Measurements from ENCODE around the gene RHOH. TPM values are rescaled to one million over a fixed set of nuclear protein-coding genes. Genes with fewer than 3 reads are reported as not detected.

RHOH gene
- total and polyA plus RNA-seq, 10 of the 15 experiments (the other 5 are each of a cell fraction or from before 2014, with no cell fraction given) = 46.5 to 120 (median 57.9) TPM

DNA sequence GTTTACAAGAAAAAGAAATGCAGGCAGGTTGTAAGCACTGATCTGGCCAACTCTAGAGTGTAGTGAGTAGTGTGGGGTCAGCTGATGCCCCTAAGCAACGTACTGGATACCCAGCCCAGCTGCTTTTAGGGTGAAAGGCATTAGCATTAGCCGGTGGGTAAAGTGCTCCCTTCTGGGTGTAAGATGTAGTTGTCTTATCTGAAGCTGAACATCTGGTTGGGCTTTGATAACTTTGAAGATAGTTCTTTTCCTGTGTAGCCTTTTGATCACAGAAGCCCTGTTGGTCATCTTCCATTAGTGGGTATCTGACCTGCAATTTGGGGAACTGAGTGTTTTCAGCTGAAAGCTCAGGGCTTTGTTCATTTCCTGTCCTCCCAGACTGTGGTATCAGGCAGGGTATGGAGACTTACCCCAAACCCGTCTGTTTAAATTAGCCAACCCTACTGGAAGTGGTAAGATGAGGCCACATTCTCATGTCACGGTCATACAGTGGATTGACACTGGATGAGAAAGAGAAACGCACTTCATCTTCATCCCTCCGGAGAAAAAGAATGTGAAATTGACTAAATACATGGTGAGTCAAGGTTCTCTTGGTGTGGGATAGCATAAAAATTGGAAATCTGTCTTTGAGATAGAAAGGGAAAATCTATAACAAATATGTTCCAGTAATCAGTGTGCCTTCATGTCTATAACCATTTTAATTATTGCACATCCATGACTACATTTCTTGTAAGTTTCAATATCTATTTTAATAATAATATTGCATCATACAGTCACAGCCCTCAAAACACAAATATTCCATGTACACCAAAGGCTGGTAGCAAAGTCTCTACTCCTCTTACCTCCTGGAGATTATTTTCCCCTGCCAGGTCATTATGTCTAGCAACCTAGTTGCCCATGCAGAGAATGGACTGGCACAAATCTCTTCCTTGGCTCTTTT lies 8.7 kb downstream of the RHOH start (continued):
- TF ChIP-seq, protein P1, sequence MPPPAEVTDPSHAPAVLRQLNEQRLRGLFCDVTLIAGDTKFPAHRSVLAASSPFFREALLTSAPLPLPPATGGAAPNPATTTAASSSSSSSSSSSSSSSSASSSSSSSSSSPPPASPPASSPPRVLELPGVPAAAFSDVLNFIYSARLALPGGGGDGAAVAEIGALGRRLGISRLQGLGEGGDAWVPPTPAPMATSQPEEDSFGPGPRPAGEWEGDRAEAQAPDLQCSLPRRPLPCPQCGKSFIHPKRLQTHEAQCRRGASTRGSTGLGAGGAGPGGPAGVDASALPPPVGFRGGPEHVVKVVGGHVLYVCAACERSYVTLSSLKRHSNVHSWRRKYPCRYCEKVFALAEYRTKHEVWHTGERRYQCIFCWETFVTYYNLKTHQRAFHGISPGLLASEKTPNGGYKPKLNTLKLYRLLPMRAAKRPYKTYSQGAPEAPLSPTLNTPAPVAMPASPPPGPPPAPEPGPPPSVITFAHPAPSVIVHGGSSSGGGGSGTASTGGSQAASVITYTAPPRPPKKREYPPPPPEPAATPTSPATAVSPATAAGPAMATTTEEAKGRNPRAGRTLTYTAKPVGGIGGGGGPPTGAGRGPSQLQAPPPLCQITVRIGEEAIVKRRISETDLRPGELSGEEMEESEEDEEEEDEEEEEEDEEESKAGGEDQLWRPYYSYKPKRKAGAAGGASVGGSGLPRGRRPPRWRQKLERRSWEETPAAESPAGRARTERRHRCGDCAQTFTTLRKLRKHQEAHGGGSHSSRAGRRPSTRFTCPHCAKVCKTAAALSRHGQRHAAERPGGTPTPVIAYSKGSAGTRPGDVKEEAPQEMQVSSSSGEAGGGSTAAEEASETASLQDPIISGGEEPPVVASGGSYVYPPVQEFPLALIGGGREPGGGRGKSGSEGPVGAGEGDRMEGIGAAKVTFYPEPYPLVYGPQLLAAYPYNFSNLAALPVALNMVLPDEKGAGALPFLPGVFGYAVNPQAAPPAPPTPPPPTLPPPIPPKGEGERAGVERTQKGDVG (CRISPR knock-in tag; IDR thresholded peaks at IDR 0.05) = no peak
- TF ChIP-seq CBX3 (IDR thresholded peaks at IDR 0.05; ENCODE audit: borderline replicate concordance, low read depth) = no peak
- TF ChIP-seq, protein P2, sequence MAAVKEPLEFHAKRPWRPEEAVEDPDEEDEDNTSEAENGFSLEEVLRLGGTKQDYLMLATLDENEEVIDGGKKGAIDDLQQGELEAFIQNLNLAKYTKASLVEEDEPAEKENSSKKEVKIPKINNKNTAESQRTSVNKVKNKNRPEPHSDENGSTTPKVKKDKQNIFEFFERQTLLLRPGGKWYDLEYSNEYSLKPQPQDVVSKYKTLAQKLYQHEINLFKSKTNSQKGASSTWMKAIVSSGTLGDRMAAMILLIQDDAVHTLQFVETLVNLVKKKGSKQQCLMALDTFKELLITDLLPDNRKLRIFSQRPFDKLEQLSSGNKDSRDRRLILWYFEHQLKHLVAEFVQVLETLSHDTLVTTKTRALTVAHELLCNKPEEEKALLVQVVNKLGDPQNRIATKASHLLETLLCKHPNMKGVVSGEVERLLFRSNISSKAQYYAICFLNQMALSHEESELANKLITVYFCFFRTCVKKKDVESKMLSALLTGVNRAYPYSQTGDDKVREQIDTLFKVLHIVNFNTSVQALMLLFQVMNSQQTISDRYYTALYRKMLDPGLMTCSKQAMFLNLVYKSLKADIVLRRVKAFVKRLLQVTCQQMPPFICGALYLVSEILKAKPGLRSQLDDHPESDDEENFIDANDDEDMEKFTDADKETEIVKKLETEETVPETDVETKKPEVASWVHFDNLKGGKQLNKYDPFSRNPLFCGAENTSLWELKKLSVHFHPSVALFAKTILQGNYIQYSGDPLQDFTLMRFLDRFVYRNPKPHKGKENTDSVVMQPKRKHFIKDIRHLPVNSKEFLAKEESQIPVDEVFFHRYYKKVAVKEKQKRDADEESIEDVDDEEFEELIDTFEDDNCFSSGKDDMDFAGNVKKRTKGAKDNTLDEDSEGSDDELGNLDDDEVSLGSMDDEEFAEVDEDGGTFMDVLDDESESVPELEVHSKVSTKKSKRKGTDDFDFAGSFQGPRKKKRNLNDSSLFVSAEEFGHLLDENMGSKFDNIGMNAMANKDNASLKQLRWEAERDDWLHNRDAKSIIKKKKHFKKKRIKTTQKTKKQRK (IDR thresholded peaks at IDR 0.05; ENCODE audit: low read depth, low read length) = no peak
- peak; percentile 98 for TF ChIP-seq EED (IDR thresholded peaks at IDR 0.05; ENCODE audit: low read depth)
- TF ChIP-seq STAT3 (IDR thresholded peaks at IDR 0.05; ENCODE audit: low read depth, low read length) = peak; percentile 84; the same call in 1 of the 2 replicates
- TF ChIP-seq POLR2AphosphoS2 (IDR thresholded peaks at IDR 0.05; ENCODE audit: low read depth, low read length) = no peak
- peak; percentile 83 for TF ChIP-seq BCL11A (IDR thresholded peaks at IDR 0.05; ENCODE audit: low read depth, low read length)
- TF ChIP-seq PKNOX1 (IDR thresholded peaks at IDR 0.05) = peak; percentile 77
- TF ChIP-seq ZNF384 (IDR thresholded peaks at IDR 0.05; ENCODE audit: borderline replicate concordance, low read depth, low read length) = no peak
- TF ChIP-seq, protein P3, sequence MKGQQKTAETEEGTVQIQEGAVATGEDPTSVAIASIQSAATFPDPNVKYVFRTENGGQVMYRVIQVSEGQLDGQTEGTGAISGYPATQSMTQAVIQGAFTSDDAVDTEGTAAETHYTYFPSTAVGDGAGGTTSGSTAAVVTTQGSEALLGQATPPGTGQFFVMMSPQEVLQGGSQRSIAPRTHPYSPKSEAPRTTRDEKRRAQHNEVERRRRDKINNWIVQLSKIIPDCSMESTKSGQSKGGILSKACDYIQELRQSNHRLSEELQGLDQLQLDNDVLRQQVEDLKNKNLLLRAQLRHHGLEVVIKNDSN (IDR thresholded peaks at IDR 0.05; ENCODE audit: borderline replicate concordance, extremely low read length, insufficient read depth, low read depth, low read length) = no peak
- peak; percentile 43; the same call in 1 of the 2 replicates for TF ChIP-seq BACH1 (IDR thresholded peaks at IDR 0.05; ENCODE audit: borderline replicate concordance)
- TF ChIP-seq ETV6 (conservative IDR thresholded peaks at IDR 0.05 in 1 of 2, IDR thresholded peaks at IDR 0.05 in 1 of 2; ENCODE audit: borderline replicate concordance in 1 of 2, low read depth in 1 of 2) = peak in 1 of 2 experiments; percentile 92; a peak in 2 of 4 replicates
- TF ChIP-seq IRF3 (IDR thresholded peaks at IDR 0.05) = no peak
- no peak for TF ChIP-seq NFIC (IDR thresholded peaks at IDR 0.05; ENCODE audit: low read depth, low read length)
- TF ChIP-seq NR2C2 (IDR thresholded peaks at IDR 0.05; ENCODE audit: borderline replicate concordance, control insufficient read depth, insufficient read length, low read depth) = no peak
- peak; percentile 70; the same call in 1 of the 2 replicates for TF ChIP-seq MTA2 (IDR thresholded peaks at IDR 0.05; ENCODE audit: low read depth)

All from GM12878 (cell line).